HG03060 (cell line): ENCODE measurements around the gene FOXF2.

Experiments
- ATAC-seq: cut with Tn5 transposase; IDR thresholded peaks from one replicate; pipeline ENCODE4 v1.9.1; 2021; ENCODE audit warnings: low read depth, moderate number of reproducible peaks; ENCODE audit not compliant: unreplicated experiment

Gene FOXF2

GRCh38 chr6:1390133-1390945 is 963 bp downstream of the FOXF2 start:
- ATAC-seq: no peak

GRCh38 chr6:1390946-1391799 is 1.8 kb downstream of the FOXF2 start:
- ATAC-seq: no peak

GRCh38 chr6:1391800-1392309 is 2.5 kb downstream of the FOXF2 start:
- ATAC-seq: no peak

GRCh38 chr6:1392813-1393640 is 3.7 kb downstream of the FOXF2 start:
- ATAC-seq: no peak

GRCh38 chr6:1393641-1394283 is 4.4 kb downstream of the FOXF2 start:
- ATAC-seq: no peak

- ATAC-seq: no peak
These were observed 5.4 kb downstream of the FOXF2 start for GRCh38 chr6:1394514-1395463.

- no peak for ATAC-seq
These were observed 6.1 kb downstream of the FOXF2 start for GRCh38 chr6:1395506-1395905.

GRCh38 chr6:1395941-1396908 is 6.8 kb downstream of the FOXF2 start:
- no peak for ATAC-seq

GRCh38 chr6:1396952-1397868 is 7.8 kb downstream of the FOXF2 start:
- no peak for ATAC-seq

GRCh38 chr6:1399085-1399780 is 9.9 kb downstream of the FOXF2 start:
- ATAC-seq: no peak

GRCh38 chr6:1400126-1400850 is 10.9 kb downstream of the FOXF2 start:
- no peak for ATAC-seq

GRCh38 chr6:1402369-1402768 is 13.0 kb downstream of the FOXF2 start:
- ATAC-seq: no peak

- ATAC-seq: no peak
These were observed 13.5 kb downstream of the FOXF2 start for GRCh38 chr6:1402868-1403267.

- no peak for ATAC-seq
These were observed 14.7 kb downstream of the FOXF2 start for GRCh38 chr6:1403851-1404712.

GRCh38 chr6:1404713-1405098 is 15.3 kb downstream of the FOXF2 start:
- ATAC-seq: no peak
